Thyroid gland (tissue), 4 donors: ENCODE results near the gene DAND5. TPM values are rescaled to one million over a fixed set of nuclear protein-coding genes. Genes with fewer than 3 reads are reported as not detected.

ENCODE experiments used
- DNase-seq, 2 donors: peaks; one replicate each; pipeline ENCODE4 v3.0.0-alpha.2; 2019
- H3K27ac ChIP-seq, 3 donors: fragments of 200-600 bp; sonication (generic); 1 replicate in 2 of 3; 2 replicates in 1 of 3; pipeline ENCODE4 v1.5.1; 2016 to 2019; ENCODE audit warnings: mild to moderate bottlenecking in 1 of 3, moderate library complexity in 1 of 3
- H3K27me3 ChIP-seq: fragments of 200-600 bp; sonication (generic); one replicate; pipeline ENCODE4 v1.5.1; 2019
- H3K36me3 ChIP-seq, 2 donors: fragments of 200-600 bp; sonication (generic); one replicate each; pipeline ENCODE4 v1.5.1; 2016 to 2019
- H3K4me1 ChIP-seq, 2 donors: fragments of 200-600 bp; sonication (generic); one replicate each; pipeline ENCODE4 v1.5.1; 2017 to 2019
- H3K4me3 ChIP-seq, 3 donors: fragments of 200-600 bp; sonication (generic); replicated peaks in 1 of 3; 1 replicate in 2 of 3; 2 replicates in 1 of 3; pipeline ENCODE4 v1.5.1; 2016; ENCODE audit warnings: mild to moderate bottlenecking in 1 of 3
- H3K9me3 ChIP-seq: fragments of 200-600 bp; sonication (generic); one replicate; pipeline ENCODE4 v1.5.1; 2017
- CTCF ChIP-seq, 6 experiments: fragments of 200-600 bp in 3 of 6; fragments of 450-650 bp in 3 of 6; sonication (generic) in 3 of 6; IDR thresholded peaks; one replicate each; pipeline ENCODE4 v1.5.1; 2016 to 2019; ENCODE audit warnings: antibody characterized with exemption in 6 of 6, mild to moderate bottlenecking in 2 of 6, inconsistent platforms in 1 of 6, moderate library complexity in 1 of 6
- POLR2A ChIP-seq, 2 donors: fragments of 450-650 bp; IDR thresholded peaks; one replicate each; pipeline ENCODE4 v1.6.1; 2017; ENCODE audit warnings: antibody characterized with exemption in 2 of 2, mild to moderate bottlenecking in 2 of 2, moderate library complexity in 1 of 2
- WGBS, 2 donors: methylation state at CpG; one replicate each; pipeline ENCODE4 v1.1.5; 2017; 5-methylcytosine and 5-hydroxymethylcytosine counted together
- intact Hi-C: fragments of 100-400 bp; cut with DNase I; formaldehyde crosslinking; loops from one replicate; pipeline ENCODE4 v1.15.1; 2023
- total RNA-seq, 4 donors: library from RNA; depleted of rRNA; stranded (reverse); fragments of >200 nt; gene quantifications; one replicate each; pipeline ENCODE4 v1.2.3, GENCODE V29; 2016

The DAND5 gene
- total RNA-seq, 4 donors from 2014 or later = 0.40 to 0.45 TPM; not detected in 2

GRCh38 chr19:12959481-12959880 lies 9.9 kb upstream of the DAND5 start:
- TF ChIP-seq CTCF (IDR thresholded peaks at IDR 0.05) (no peak), POLR2A (IDR thresholded peaks at IDR 0.05) (no peak)
- no peaks in the 10 kb centered on the region for H3K27me3 ChIP-seq
- 64 to 72% methylated on average over 6 of the region's 6 CpGs for WGBS, 2 donors
- intact Hi-C loops = no loop called here
- H3K9me3 ChIP-seq = no peaks in the 10 kb centered on the region
- DNase-seq = no peak
- no peak overlapping the region for H3K27ac ChIP-seq
- H3K4me1 ChIP-seq = peaks cover 3 to 17% of the 10 kb centered on the region in 2 donors
- no peak overlapping the region for H3K4me3 ChIP-seq
- no peaks in the 10 kb centered on the region for H3K36me3 ChIP-seq

GRCh38 chr19:12965017-12965811 lies 4.2 kb upstream of the DAND5 start:
- peaks cover 7 to 8% of the 10 kb centered on the region in 2 donors for H3K4me1 ChIP-seq
- peak overlapping the region in 2 of 3 donors; percentile 18 to 36 for H3K4me3 ChIP-seq
- DNase-seq = peak; percentile 70 to 78
- no peaks in the 10 kb centered on the region for H3K27me3 ChIP-seq
- TF ChIP-seq CTCF (IDR thresholded peaks at IDR 0.05) (peak; percentile 75 to 96 (median 89)), POLR2A (IDR thresholded peaks at IDR 0.05) (no peak)
- intact Hi-C loops = loop anchor here (2.0 kb wide), 1 partner anchor 78 kb away; the partner anchor contains the start of gene KLF1
- peak overlapping the region in 2 of 3 donors; percentile 51 to 69 for H3K27ac ChIP-seq
- H3K36me3 ChIP-seq = no peaks in the 10 kb centered on the region
- 1 to 2% methylated on average over 12 to 21 of the region's 34 CpGs for WGBS, 2 donors
- H3K9me3 ChIP-seq = no peaks in the 10 kb centered on the region

GRCh38 chr19:12965812-12966135 lies 3.6 kb upstream of the DAND5 start:
- intact Hi-C loops = loop anchor here (2.0 kb wide), 1 partner anchor 79 kb away; the partner anchor contains the start of gene KLF1
- WGBS, 2 donors = 53 to 54% methylated on average over 8 of the region's 8 CpGs
- peak overlapping the region in 2 of 3 donors; percentile 51 to 69 for H3K27ac ChIP-seq
- no peaks in the 10 kb centered on the region for H3K9me3 ChIP-seq
- peaks cover 7 to 8% of the 10 kb centered on the region in 2 donors for H3K4me1 ChIP-seq
- TF ChIP-seq POLR2A (IDR thresholded peaks at IDR 0.05) (no peak), CTCF (IDR thresholded peaks at IDR 0.05) (no peak)
- peak overlapping the region in 1 of 3 donors; percentile 36 for H3K4me3 ChIP-seq
- DNase-seq = no peak
- H3K27me3 ChIP-seq = no peaks in the 10 kb centered on the region
- no peaks in the 10 kb centered on the region for H3K36me3 ChIP-seq

GRCh38 chr19:12967907-12968306 lies 1.5 kb upstream of the DAND5 start:
- no peaks in the 10 kb centered on the region for H3K27me3 ChIP-seq
- H3K27ac ChIP-seq = no peak overlapping the region
- no peaks in the 10 kb centered on the region for H3K9me3 ChIP-seq
- no peak for TF ChIP-seq POLR2A (IDR thresholded peaks at IDR 0.05)
- no peak for TF ChIP-seq CTCF (IDR thresholded peaks at IDR 0.05)
- no peaks in the 10 kb centered on the region for H3K36me3 ChIP-seq
- 92 to 93% methylated on average over 5 of the region's 5 CpGs for WGBS, 2 donors
- intact Hi-C loops = no loop called here
- peaks cover 7 to 8% of the 10 kb centered on the region in 2 donors for H3K4me1 ChIP-seq
- no peak for DNase-seq
- H3K4me3 ChIP-seq = no peak overlapping the region
